ENCODE measurements around the gene OXER1.

Gene OXER1

GRCh38 chr2:42808301-42808700, 44.4 kb upstream of the OXER1 start:
- H3K4me3 ChIP-seq (ENCODE audit: low read length): no peak overlapping the region
- no peak for DNase-seq (ENCODE audit: low read depth)
- TF ChIP-seq CTCF (conservative IDR thresholded peaks at IDR 0.05; ENCODE audit: low read depth, low read length): no peak

- H3K4me3 ChIP-seq (ENCODE audit: low read length): no peak overlapping the region
- DNase-seq (ENCODE audit: low read depth): no peak
- TF ChIP-seq CTCF (conservative IDR thresholded peaks at IDR 0.05; ENCODE audit: low read depth, low read length): no peak
These were observed 42.9 kb upstream of the OXER1 start for GRCh38 chr2:42806786-42807185.

DNA sequence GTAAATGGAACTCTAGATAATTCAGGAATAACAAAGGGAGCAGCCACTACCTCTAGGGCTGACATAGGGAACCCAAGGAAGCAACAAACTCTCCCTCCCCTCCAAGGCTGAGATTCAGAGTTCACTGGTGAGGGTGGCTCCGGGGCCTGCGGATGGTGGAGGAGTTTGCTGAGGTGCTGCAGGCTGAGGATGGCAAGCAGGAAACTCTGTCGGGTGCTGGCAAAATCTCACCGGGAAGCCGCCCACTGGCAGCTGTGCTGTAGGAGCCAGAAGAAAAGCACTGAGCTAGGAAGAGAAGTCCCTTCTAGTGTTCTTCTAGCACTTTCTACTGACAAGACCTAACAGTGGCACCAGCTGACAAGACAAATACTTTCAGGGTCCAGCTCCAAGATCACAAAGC, 41.0 kb upstream of the OXER1 start:
- DNase-seq (ENCODE audit: low read depth): no peak
- H3K4me3 ChIP-seq (ENCODE audit: low read length): no peak overlapping the region
- no peak for TF ChIP-seq CTCF (conservative IDR thresholded peaks at IDR 0.05; ENCODE audit: low read depth, low read length)

DNA sequence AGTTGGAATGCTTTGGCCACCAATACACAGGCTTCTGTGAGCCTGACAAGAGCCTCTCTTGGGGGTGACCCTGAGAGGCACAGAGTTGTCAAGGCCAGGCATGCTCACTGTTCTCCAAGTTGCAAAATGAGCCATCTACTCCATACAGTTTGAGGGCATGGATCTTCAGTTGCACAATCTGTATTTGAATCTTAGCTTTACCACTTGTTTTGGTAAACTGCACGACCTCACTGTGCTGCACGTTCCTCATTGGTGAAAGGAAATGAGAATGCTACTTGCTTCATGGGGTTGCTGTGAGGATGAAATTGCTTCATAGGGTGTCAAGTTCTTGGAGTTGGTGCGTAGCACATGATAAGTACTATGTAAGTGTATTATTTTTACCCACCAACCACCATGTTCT, 40.4 kb upstream of the OXER1 start:
- no peak for DNase-seq (ENCODE audit: low read depth)
- TF ChIP-seq CTCF (conservative IDR thresholded peaks at IDR 0.05; ENCODE audit: low read depth, low read length): no peak
- no peak overlapping the region for H3K4me3 ChIP-seq (ENCODE audit: low read length)

DNA sequence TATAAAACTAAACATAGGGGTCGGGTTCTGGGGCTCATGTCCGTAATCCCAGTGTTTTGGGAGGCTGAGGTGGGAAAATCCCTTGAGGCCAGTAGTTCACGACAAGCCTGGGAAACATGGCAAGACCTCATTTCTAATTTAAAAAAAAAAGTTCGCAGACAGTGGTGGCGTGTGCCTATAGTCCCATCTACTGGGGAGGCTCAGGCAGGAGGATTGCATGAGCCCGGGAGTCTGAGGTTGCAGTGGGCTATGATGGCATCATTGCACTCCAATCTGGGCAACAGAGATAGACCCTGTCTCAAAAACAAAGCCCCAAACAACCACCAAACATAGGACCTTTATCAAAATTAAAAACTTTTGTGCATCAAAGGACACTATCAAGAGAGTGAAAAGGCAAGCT, 38.2 kb upstream of the OXER1 start:
- DNase-seq (ENCODE audit: low read depth): no peak
- H3K4me3 ChIP-seq (ENCODE audit: low read length): no peak overlapping the region
- no peak for TF ChIP-seq CTCF (conservative IDR thresholded peaks at IDR 0.05; ENCODE audit: low read depth, low read length)

- H3K4me3 ChIP-seq (ENCODE audit: low read length): no peak overlapping the region
- TF ChIP-seq CTCF (conservative IDR thresholded peaks at IDR 0.05; ENCODE audit: low read depth, low read length): no peak
- no peak for DNase-seq (ENCODE audit: low read depth)
These were observed 37.4 kb upstream of the OXER1 start for GRCh38 chr2:42801381-42801780.

- TF ChIP-seq CTCF (conservative IDR thresholded peaks at IDR 0.05; ENCODE audit: low read depth, low read length): no peak
- no peak overlapping the region for H3K4me3 ChIP-seq (ENCODE audit: low read length)
- DNase-seq (ENCODE audit: low read depth): no peak
These were observed 37.0 kb upstream of the OXER1 start for GRCh38 chr2:42800981-42801380.
